ENCODE data around the gene CAAP1. TPM values are rescaled to one million over a fixed set of nuclear protein-coding genes. Genes with fewer than 3 reads are reported as not detected.

The CAAP1 gene
- total RNA-seq, 4 donors from 2014 or later: 10.0 to 17.0 (median 12.6) TPM

- TF ChIP-seq CTCF (IDR thresholded peaks at IDR 0.05; ENCODE audit: low read depth): no peak
These were observed 58.8 kb downstream of the CAAP1 start for GRCh38 chr9:26833792-26834191.

DNA sequence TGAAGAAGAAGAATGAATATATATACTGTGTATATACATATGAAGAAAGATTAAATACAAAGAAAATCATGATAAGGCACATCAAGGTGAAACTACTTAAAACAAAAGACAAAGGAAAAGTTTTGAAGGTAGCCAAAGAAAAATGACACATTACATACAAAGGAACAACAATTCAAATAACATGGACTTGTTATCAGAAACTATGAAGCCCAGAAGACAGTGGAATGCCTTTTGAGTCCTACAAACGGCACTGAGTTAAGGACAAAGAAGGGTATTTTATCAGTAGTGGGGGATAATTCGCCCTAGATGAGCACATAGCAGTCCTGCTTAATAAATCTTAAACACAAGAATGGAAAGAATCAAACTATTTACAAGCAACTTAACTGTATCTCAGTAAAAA, 77.8 kb downstream of the CAAP1 start:
- no peak for TF ChIP-seq CTCF (IDR thresholded peaks at IDR 0.05; ENCODE audit: low read depth)

DNA sequence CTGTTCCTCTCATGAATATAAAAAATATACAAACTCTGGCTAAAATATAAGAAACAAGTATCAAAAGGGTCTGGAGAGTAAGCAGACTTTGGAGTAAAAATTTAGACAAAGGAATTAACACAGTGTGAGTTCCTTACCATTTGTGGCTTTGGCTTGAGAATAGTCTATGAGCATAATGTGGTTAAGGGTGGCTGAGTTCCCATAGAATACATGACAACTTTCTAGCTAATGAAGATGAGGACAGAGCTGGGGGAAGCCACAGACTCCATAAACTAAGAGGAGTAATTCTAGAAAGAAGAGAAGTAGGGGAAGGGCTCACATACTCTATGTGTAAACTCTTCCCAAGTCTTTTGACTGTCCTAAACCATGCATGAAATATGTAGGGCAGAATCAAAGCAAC, 79.4 kb downstream of the CAAP1 start:
- no peak for TF ChIP-seq CTCF (IDR thresholded peaks at IDR 0.05; ENCODE audit: low read depth)

DNA sequence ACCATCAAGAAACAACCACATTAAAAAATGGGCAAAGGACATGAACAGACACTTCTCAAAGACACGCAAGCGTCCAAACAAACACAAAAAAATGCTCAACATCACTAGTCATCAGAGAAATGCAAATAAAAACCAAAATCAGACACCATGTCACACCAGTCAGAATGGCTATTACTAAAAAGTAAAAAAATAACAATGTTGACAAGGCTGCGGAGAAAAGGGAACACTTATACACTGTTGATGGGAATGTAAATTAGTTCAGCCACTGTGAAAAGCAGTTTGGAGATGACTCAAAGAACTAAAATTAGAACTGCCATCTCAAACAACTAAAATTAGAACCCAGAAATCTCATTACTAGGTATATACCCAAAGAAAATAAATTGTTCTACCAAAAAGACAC, 80.4 kb downstream of the CAAP1 start:
- TF ChIP-seq CTCF (IDR thresholded peaks at IDR 0.05; ENCODE audit: low read depth): no peak

DNA sequence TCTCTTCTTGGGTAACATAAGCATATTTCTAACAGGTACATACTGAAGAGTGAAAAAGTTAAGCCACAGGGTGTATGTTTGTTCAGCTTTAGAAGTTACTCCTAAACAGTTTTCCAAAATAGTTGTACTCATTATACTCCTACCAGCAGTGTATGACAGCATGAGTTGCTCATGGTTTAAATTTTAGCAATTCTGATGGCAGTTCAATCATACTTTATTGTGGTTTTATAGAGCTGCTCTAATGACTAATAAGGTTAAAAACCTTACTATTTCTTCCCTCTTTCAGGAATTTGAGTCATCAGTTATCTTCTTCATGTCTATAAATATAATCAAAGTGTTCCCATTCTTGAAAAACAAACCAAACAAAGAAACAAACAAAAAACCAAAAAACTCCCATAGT, 81.5 kb downstream of the CAAP1 start:
- TF ChIP-seq CTCF (IDR thresholded peaks at IDR 0.05; ENCODE audit: low read depth): no peak

DNA sequence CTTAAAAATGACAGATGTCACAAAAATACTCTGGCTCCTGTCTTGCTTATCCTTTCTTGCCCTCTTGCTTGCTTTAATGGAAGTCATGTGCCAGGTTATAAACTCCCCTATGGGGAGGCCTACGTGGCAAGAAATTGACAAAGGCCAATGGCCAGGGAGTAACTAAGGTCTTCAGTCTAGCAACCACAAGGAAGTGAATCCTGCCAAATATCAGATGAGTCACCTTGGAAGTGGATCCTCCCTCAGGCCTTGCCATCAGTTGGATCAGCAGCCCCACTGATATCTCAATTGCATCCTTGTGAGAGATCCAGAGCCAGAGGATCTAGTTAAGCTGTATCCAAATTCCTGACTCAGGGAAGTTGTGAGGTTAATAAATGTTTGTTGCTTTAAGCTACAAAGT, 82.8 kb downstream of the CAAP1 start:
- no peak for TF ChIP-seq CTCF (IDR thresholded peaks at IDR 0.05; ENCODE audit: low read depth)

- no peak for TF ChIP-seq CTCF (IDR thresholded peaks at IDR 0.05; ENCODE audit: low read depth)
These were observed 85.4 kb downstream of the CAAP1 start for GRCh38 chr9:26807161-26807560.
